PC-3 (cell line): ENCODE data around the gene MT1A. TPM values are rescaled to one million over a fixed set of nuclear protein-coding genes. Genes with fewer than 3 reads are reported as not detected.

Experiments used
- ATAC-seq: fragments of 200-7000 bp; cut with Tn5 transposase; 2 replicates; pipeline ENCODE4 v1.9.1; 2020; ENCODE audit warnings: mild to moderate bottlenecking, moderate library complexity
- BruUV-seq: library from RNA; stranded (reverse); fragments of 400-500 nt; replicated peaks from 2 replicates; lab custom pipeline; 2021; lab: Mats Ljungman, UMichigan
- CTCF ChIA-PET: fragments of 300-600 bp; sonication (Branson Sonifier 250); formaldehyde crosslinking; loops from one replicate; lab custom pipeline; 2022; ENCODE audit warnings: antibody characterized with exemption; lab: Charles Lee
- POLR2A ChIA-PET: fragments of 300-600 bp; sonication (Branson Sonifier 250); formaldehyde crosslinking; loops from one replicate; lab custom pipeline; 2022; ENCODE audit warnings: antibody characterized with exemption; ENCODE audit not compliant: unreplicated experiment; lab: Charles Lee
- DNase-seq: peaks from one replicate; pipeline ENCODE4 v3.0.0-alpha.2; 2015
- H2AFZ ChIP-seq: fragments of 300-600 bp; sonication (generic); 2 replicates; pipeline ENCODE4 v1.6.0; 2016; ENCODE audit warnings: antibody characterized with exemption, low read length
- H3F3A ChIP-seq: fragments of 300-600 bp; sonication (generic); one replicate; pipeline ENCODE4 v1.6.0; 2017; ENCODE audit warnings: antibody characterized with exemption, low read length, control low read depth, mild to moderate bottlenecking; ENCODE audit not compliant: unreplicated experiment
- H3K27ac ChIP-seq: fragments of 300-600 bp; sonication (generic); 2 replicates; pipeline ENCODE4 v1.5.1; 2016; ENCODE audit warnings: mild to moderate bottlenecking, low read length
- H3K27me3 ChIP-seq: fragments of 300-600 bp; sonication (generic); 2 replicates; pipeline ENCODE4 v1.6.1; 2016; ENCODE audit warnings: low read length, mixed read lengths
- H3K36me3 ChIP-seq: fragments of 300-600 bp; sonication (generic); 2 replicates; pipeline ENCODE4 v1.6.1; 2016; ENCODE audit warnings: low read depth, mixed run types, low read length, mixed read lengths
- H3K4me1 ChIP-seq: fragments of 300-600 bp; sonication (generic); 2 replicates; pipeline ENCODE4 v1.5.1; 2016; ENCODE audit warnings: low read length; ENCODE audit not compliant: insufficient read depth
- H3K4me2 ChIP-seq: fragments of 300-600 bp; sonication (generic); 2 replicates; pipeline ENCODE4 v1.6.0; 2016; ENCODE audit warnings: low read length
- H3K4me3 ChIP-seq: fragments of 300-600 bp; sonication (generic); 2 replicates; pipeline ENCODE4 v1.5.1; 2016; ENCODE audit warnings: mild to moderate bottlenecking, low read length, mixed read lengths
- H3K79me2 ChIP-seq: fragments of 300-600 bp; sonication (generic); 2 replicates; pipeline ENCODE4 v1.6.1; 2017; ENCODE audit warnings: low read length, mixed read lengths
- H3K9ac ChIP-seq: fragments of 300-600 bp; sonication (generic); 2 replicates; pipeline ENCODE4 v1.6.0; 2016; ENCODE audit warnings: mild to moderate bottlenecking, low read length
- H3K9me2 ChIP-seq: fragments of 300-600 bp; sonication (generic); replicated peaks from 2 replicates; pipeline ENCODE4 v1.6.1; 2016; ENCODE audit warnings: mixed run types, low read length, mixed read lengths
- H3K9me3 ChIP-seq: fragments of 300-600 bp; sonication (generic); 2 replicates; pipeline ENCODE4 v1.6.1; 2016; ENCODE audit warnings: low read length, mixed read lengths
- H4K20me1 ChIP-seq: fragments of 300-600 bp; sonication (generic); 2 replicates; pipeline ENCODE4 v1.6.1; 2016; ENCODE audit warnings: low read length, mixed read lengths
- EZH2 ChIP-seq: fragments of 300-600 bp; sonication (generic); IDR thresholded peaks from one replicate; pipeline ENCODE4 v1.6.1; 2017; ENCODE audit warnings: antibody characterized with exemption, mild to moderate bottlenecking, low read length; ENCODE audit not compliant: unreplicated experiment
- EZH2phosphoT487 ChIP-seq: fragments of 300-600 bp; sonication (generic); IDR thresholded peaks from 2 replicates; pipeline ENCODE4 v1.6.1; 2018; ENCODE audit warnings: mild to moderate bottlenecking, antibody characterized with exemption, low read length, borderline replicate concordance
- intact Hi-C: fragments of 100-400 bp; cut with micrococcal nuclease; formaldehyde crosslinking; loops from 2 replicates; pipeline ENCODE4 v1.9.0; 2023
- total RNA-seq: library from RNA; depleted of rRNA; stranded (reverse); fragments of >200 nt; gene quantifications from 2 replicates; pipeline ENCODE4 v1.2.3, GENCODE V29; 2014
- TF ChIP-seq, protein P1 (sequence below): fragments of 300-600 bp; sonication (generic); conservative IDR thresholded peaks from 2 replicates; pipeline ENCODE4 v1.5.1; 2017; ENCODE audit warnings: antibody characterized with exemption, low read depth, mild to moderate bottlenecking, low read length

Gene MT1A
- total RNA-seq, 1 experiment from 2014 or later = not detected

DNA sequence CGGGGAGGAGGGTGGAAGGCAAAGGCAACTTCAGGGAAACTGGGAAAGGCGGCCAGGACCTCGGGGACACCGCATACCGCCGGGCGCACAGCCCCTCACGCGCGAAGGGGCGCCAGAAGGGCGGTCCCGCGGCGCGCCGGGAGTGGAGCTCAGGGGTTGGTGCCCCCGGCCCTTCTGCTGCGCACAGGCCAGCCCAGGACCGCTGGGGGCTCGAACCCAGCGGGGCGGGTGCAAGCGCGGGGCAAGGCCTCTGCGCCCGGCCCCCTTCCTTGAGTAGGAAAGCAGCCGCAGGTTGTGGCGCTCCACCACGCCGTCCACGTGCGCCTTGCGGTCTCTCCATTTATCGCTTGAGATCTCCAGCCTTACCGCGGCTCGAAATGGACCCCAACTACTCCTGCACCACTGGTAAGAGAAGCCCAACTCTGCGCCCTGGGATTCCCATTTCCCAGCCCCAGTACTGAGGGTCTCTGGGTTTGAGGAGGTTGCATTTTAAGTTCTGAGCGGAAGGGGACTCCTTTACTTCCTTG, 3.0 kb upstream of the MT1A start:
- Histone ChIP-seq H3K4me3 (no peak overlapping the region), H3K79me2 (no peaks in the 10 kb centered on the region), H3K9ac (no peak overlapping the region), H3K9me3 (no peaks in the 10 kb centered on the region), H3K27ac (no peak overlapping the region), H3K4me1 (peaks cover 10% of the 10 kb centered on the region), H3F3A (no peaks in the 10 kb centered on the region), H4K20me1 (no peaks in the 10 kb centered on the region), H2AFZ (no peak overlapping the region), H3K9me2 (no peaks in the 10 kb centered on the region), H3K4me2 (no peak overlapping the region), H3K36me3 (no peaks in the 10 kb centered on the region), H3K27me3 (no peaks in the 10 kb centered on the region)
- ChIA-PET CTCF (no interaction called here), POLR2A (no interaction called here)
- no TSS peak for BruUV-seq
- intact Hi-C loops = no loop called here
- TF ChIP-seq EZH2phosphoT487 = no peak
- TF ChIP-seq, protein P1, sequence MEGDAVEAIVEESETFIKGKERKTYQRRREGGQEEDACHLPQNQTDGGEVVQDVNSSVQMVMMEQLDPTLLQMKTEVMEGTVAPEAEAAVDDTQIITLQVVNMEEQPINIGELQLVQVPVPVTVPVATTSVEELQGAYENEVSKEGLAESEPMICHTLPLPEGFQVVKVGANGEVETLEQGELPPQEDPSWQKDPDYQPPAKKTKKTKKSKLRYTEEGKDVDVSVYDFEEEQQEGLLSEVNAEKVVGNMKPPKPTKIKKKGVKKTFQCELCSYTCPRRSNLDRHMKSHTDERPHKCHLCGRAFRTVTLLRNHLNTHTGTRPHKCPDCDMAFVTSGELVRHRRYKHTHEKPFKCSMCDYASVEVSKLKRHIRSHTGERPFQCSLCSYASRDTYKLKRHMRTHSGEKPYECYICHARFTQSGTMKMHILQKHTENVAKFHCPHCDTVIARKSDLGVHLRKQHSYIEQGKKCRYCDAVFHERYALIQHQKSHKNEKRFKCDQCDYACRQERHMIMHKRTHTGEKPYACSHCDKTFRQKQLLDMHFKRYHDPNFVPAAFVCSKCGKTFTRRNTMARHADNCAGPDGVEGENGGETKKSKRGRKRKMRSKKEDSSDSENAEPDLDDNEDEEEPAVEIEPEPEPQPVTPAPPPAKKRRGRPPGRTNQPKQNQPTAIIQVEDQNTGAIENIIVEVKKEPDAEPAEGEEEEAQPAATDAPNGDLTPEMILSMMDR = no peak
- DNase-seq (no peak), ATAC-seq (no peak)

DNA sequence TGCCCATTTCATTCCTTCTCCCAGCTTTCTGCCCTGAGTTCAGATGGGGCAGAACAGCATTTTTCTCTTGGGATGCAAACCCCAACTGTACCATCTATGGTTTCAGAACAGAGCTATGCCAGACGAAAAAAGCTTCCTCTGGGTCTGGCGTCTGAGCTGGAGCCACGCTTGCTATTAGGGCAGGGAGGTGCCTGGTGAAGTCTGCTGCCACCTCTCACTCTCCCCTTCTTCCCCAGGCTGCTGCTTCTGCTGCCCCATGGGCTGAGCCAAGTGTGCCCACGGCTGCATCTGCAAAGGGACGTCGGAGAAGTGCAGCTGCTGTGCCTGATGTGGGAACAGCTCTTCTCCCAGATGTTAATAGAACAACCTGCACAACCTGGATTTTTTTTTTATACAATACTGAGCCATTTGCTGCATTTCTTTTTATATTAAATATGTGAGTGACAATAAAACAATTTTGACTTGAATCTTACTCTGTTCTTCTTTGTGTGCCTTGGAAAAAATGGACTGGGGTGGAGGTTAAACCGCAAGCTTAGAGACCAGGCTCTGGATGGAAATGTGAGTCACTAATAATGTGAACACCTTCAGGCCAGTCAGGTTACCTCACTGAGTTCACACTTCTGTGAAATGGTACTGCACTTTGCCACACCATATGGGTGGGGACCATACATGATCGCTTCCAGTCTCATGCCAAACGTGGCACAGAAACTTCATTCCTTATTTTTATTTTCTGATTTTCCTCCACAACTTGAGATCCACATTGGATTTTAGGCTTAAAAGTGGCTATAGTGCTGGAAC, 1.7 kb upstream of the MT1A start:
- no peak overlapping the region for H3K9ac ChIP-seq
- H3K79me2 ChIP-seq = no peaks in the 10 kb centered on the region
- H4K20me1 ChIP-seq = no peaks in the 10 kb centered on the region
- DNase-seq (no peak), ATAC-seq (no peak)
- peaks cover 10% of the 10 kb centered on the region for H3K4me1 ChIP-seq
- H3K36me3 ChIP-seq = no peaks in the 10 kb centered on the region
- no peaks in the 10 kb centered on the region for H3K9me2 ChIP-seq
- TF ChIP-seq, protein P1 = no peak
- TF ChIP-seq EZH2phosphoT487 (no peak), EZH2 (no peak)
- H3K4me3 ChIP-seq = no peak overlapping the region
- ChIA-PET POLR2A (no interaction called here), CTCF (no interaction called here)
- no peaks in the 10 kb centered on the region for H3K9me3 ChIP-seq
- no TSS peak for BruUV-seq
- intact Hi-C loops = no loop called here
- H2AFZ ChIP-seq = no peak overlapping the region
- H3K27ac ChIP-seq = no peak overlapping the region
- H3K4me2 ChIP-seq = no peak overlapping the region
- H3F3A ChIP-seq = no peaks in the 10 kb centered on the region
- no peaks in the 10 kb centered on the region for H3K27me3 ChIP-seq

DNA sequence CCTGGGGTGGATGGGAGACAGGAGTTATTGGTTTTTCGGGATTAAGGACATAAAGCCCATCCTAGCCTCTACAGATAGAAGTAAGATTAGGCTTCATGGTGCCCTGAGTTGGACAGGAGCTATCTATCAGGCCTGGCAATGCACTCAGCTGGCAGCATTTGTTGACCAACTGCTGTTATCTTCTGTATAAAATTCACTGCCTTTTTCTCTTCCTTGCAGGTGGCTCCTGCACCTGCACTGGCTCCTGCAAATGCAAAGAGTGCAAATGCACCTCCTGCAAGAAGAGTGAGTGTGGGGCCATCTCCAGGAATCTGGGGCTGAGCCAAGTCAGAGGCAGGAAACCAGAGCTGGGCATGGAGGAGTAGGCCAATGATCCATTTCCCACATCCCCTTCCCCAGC, 579 bp downstream of the MT1A start:
- no peaks in the 10 kb centered on the region for H3F3A ChIP-seq
- no peak overlapping the region for H3K4me2 ChIP-seq
- no peaks in the 10 kb centered on the region for H3K79me2 ChIP-seq
- no TSS peak for BruUV-seq
- TF ChIP-seq, protein P1 = no peak
- no peak for TF ChIP-seq EZH2phosphoT487
- no peak for TF ChIP-seq EZH2
- no peaks in the 10 kb centered on the region for H3K9me2 ChIP-seq
- H3K27ac ChIP-seq = no peak overlapping the region
- no peak overlapping the region for H3K9ac ChIP-seq
- H3K36me3 ChIP-seq = no peaks in the 10 kb centered on the region
- no peaks in the 10 kb centered on the region for H3K9me3 ChIP-seq
- POLR2A ChIA-PET = no interaction called here
- no peak overlapping the region for H2AFZ ChIP-seq
- no peaks in the 10 kb centered on the region for H4K20me1 ChIP-seq
- H3K4me1 ChIP-seq = peaks cover 10% of the 10 kb centered on the region
- no peak for DNase-seq
- no peak overlapping the region for H3K4me3 ChIP-seq
- intact Hi-C loops = no loop called here
- CTCF ChIA-PET = no interaction called here
- no peak for ATAC-seq
- no peaks in the 10 kb centered on the region for H3K27me3 ChIP-seq
